Renal pelvis (tissue), 4 donors: ENCODE data around the gene CROCC2. TPM values are rescaled to one million over a fixed set of nuclear protein-coding genes. Genes with fewer than 3 reads are reported as not detected.

Experiments used
- DNase-seq: peaks from one replicate; pipeline ENCODE4 v3.0.0-alpha.2; 2013
- polyA plus RNA-seq, 3 donors: library from polyadenylated mRNA; unstranded; fragments of 120-200 nt; gene quantifications; one replicate each; pipeline ENCODE4 v1.2.1, GENCODE V29; 2013; ENCODE audit not compliant: insufficient read length in 3 of 3

The CROCC2 gene
- polyA plus RNA-seq, 3 donors = 0.04 to 0.07 (median 0.06) TPM

DNA sequence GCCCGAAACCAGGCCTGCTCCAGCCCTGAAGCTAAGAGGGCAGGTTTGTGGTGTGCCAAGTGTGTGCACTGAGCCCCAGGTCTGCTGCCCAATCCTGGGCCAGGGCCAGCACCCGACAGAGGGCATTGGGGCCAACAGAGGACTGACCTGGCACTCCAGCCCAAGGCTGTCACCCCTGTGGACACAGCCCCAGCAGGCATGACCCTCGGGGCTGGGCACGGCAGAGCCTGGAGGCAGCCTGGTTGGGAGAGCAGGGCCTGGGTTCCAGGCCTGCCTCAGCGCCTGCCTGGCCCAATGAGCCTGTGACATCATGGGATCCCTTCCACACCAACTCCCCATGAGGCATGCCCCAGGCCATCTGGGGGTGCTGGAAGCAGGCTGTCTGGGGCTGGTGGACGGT is 81.5 kb downstream of the CROCC2 start:
- DNase-seq = no peak

DNA sequence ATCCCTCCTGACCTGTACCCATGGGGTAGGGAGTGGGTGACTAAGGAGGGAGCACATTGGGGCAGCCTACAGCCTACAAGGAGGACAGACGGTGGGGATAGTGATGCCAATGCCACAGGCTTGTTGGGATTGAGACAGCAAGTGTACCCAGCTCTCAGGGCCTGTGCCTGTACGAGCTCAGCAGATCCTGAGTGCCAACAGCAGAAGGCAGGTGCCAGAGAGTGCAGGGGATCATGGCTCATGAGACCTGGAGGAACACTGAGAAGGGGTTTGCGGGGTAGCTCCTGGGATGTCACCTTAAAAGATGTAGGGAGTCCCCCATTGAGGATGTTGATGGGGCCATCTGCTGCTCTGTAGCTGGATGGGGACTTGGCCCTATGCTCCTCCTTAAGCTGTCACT is 82.0 kb downstream of the CROCC2 start:
- DNase-seq = no peak

DNA sequence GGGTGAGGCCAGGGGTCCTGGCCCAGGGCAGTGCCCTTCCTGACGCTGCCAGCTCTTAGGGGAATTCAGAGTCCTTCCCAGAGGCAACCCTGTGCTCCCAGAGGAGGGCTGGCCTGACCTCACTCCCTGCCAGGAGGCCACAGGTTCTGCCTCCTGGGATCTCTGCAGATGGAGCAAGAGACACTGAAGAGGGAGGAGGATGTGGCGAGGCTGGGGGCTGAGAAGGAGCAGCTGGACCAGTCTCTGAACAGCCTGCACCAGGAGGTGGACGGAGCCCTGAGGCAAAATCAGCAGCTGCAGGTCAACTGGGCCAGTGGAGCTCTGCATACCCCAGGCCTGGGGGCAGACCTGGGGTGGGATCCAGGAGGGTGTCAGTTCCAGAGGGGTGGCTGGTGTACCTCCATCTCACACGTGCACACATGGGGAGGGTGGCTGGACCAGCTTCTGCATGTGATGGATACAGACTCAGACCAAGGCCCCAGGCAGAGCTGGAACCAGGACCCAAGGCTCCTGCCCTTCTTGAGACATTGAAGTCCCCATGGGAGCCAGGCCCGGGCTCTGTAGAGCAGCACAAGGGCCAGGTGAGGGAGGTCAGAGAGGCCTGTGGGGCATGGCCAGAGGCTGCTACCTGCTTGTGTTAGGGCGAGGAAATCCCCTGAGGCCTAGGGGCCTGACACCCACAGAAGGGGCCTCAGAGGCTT is 82.6 kb downstream of the CROCC2 start:
- DNase-seq = no peak

DNA sequence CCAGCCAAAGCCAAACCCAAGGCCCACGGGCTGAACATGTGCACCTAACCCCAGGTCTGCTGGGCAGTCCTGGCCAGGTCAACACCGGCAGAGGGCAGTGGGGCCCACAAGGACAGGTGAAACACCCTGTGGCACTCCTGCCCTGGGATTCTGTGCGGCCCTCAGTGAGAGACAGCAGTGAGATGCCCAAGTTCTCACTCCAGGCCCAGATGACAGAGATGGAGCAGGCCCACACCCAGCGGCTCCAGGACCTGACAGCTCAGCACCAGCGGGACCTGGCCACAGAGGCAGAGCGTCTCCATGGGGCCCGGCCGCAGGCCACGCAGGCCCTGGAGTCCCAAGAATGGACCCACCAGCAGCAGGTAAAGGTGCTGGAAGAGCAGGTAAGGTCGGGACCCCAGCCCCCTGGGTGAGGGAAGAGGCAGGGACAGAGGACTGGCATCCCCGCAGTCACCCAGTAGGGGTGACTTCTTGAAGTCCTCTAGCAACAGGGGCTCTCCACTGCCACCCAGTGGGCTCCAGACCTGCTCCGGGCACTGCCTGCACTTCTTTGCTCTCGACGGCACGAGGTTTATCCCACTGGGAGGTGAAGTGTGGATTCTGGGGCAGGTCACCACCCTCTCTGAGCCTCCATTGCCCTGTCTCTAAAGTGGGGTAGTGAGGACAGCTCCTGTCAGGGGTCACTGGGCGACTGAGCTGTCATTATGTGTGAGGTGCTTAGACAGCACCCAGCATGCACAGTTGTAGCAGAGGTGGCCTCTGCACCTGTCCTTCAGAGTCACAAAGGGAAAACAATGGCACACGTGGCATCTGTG is 83.5 kb downstream of the CROCC2 start:
- DNase-seq = no peak

DNA sequence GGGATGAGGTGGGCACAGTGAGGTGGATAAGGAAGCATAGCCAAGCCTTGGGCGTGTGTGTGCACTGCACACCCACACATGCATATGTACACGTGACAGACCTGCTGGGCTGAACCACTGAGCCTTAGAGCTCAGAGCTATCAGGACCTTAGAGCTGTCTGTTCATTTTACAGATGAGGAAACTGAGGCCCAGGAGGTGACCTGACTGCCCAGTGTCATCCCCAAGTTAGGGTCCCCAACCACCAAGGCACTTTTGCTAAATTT is 84.1 kb downstream of the CROCC2 start:
- DNase-seq = no peak

DNA sequence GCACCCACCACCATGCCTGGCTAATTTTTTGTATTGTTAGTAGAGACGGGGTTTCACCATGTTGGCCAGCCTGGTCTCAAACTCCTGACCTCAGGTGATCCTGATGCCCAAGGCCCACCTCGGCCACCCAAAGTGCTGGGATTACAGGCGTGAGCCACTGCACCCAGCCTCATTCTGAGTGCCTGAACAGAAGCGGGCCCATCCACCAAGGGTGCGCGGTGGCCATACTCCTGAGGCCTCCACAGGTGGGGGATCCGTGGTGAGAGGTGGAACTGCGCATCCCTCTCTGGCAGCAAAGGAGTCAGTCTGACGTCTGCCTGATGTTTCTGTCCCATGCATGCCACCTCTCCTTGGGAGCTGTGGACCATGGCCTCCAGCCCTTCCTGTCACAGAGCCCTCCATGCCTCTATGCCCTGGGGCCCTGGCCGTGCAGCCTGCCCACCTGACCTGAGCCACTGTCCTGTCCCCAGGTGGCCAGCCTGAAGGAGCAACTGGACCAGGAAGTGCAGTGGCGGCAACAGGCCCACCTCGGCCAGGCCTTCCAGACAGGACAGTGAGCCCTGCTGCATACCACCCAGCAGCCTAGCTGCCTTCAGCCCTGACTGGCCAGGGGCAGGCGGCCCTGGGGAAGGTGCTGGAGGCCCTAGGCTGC is 84.7 kb downstream of the CROCC2 start:
- DNase-seq = no peak

DNA sequence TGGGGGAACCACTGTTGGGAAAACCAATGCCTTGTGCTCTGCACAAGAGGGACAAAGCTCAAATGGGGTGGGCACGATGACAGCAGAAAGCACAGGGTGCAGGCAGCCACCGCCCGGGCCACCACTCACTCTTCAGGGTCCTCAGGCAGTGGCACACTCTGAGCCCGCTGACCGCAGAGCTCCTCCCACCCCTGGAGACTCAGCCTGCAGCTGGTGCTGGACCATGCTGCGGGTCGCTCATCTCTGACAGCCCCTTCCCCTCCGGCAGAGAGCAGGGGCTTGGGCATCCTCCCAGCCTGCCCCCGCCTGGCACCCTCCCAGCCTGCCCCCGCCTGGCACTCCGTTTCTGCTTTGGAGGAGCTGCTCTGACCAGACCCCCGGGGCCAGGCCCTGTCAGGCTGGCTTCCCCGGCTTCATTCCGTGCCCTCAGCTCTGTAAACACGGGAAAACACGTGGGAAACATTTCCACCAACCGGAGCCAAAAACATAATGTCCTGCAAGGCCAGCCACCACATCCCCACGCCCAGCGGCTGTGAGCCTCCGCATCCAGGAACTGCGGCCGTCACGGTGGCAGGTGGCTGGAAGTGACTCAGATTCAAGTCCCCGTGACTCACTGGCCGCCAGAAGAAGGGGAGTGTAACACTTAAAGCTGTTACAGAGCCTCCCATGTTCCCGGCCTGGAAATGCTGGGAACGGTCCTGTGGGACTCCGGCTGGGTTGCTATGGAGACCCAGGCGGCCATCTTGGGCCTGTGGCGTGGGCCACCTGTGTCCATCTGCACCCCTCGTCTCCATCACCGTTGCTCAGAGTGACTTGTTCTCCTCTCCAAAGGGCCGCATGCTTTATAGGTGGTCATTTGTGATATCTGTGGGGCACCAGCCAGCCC is 85.5 kb downstream of the CROCC2 start:
- peak; percentile 52 for DNase-seq

DNA sequence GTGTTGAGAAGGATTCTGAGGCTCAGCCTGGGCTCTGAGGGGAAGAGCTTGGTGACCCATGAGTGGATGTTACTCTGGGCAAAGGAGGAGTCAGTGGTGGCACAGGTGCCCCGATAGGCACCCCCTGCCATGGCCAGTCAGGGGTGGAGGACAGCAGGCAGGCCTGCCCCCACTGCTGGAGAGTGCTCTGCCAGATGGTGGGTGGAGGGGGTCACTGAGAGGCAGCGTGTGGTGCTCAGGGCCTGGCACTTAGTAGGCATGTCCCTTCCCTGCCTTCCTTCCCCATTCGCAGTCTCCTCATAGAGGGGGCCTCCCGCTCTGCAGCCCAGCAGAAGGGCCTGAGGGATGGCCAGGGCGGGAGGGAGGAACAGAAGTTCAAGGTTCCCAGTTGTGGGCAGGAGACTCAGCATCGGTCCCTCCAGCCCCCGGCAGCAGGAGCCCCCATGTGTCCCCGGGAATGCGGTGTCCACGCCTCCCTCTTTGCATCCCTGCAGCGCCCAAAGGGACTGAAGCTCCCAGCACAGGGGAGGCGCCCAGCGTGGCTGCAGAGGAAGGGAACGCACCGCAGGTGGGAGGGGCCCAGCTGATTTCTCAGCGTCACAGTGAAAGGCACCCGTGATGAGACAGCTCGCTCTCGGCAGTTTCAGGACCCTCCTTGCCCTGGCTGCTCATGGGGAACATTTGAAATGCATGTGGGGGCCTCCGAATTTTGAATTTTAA is 86.6 kb downstream of the CROCC2 start:
- DNase-seq = no peak

DNA sequence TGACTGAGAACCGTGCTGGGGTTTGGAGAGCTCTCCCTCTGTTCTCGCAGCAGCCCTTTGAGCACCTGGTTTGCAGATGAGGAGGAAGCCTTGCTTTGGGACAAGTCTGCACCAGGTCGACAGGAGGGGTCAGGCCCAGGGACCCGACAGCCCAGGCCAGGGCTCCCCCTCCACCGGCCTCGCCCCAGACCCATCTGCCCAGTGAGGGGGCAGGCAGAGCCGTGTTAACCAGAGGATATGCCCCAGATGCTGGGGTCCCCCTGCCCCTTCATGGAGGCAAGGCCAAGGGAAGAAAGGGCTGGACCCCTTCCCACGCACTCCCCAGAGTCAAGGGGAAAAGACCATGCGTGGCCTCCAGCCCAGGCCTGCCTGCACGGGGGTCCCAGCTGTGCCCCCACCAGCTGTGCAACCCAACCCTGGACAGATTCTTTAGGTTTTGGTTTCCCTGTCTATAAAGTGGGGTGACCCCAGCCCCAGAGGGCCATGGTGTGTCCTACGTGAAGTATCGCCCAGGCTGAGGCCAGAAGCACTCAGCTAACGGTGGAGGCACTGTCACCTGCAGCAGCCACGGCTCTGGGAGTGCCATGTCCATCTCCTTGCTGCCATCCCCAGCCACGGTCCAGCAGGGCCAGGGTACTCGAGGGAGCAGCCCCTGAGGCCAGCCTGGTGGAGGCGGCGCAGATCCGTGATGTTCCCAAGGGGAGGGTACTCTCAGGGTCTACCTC is 87.5 kb downstream of the CROCC2 start:
- DNase-seq = no peak

DNA sequence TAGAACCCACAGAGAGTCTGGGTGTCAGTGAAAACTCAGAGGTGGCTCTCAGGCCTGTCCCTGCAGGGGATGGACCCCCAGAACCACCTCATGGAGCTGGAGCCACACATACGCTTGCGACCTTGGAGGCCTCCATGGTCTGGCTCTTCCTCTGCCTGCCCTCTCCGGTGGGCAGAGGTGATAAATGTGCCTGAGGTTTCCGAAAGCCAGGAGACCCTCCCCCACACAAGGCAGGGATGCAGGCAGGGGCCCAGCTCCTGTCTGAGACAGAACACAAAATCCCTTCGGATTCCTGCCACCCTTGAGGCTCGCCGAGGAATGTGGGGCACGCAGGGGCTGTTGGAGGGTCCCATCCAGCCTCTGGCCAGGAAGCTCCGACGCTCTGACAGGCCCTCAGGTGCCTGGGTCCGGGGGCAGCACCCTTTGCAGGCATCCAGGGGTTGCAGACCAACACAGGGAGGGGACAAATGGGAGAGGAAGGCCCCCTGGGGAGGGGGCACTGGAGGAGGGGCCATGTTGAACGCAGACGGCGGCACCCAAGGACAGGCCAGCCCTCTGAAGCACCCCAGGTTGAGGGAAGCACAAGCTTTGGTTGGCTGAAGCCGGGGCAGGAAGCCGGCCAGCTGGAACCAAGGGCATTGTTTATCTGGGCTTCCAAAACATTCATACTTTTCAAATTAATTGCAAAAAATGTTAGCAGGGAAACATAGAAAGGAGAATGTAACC is 88.2 kb downstream of the CROCC2 start:
- DNase-seq = no peak

DNA sequence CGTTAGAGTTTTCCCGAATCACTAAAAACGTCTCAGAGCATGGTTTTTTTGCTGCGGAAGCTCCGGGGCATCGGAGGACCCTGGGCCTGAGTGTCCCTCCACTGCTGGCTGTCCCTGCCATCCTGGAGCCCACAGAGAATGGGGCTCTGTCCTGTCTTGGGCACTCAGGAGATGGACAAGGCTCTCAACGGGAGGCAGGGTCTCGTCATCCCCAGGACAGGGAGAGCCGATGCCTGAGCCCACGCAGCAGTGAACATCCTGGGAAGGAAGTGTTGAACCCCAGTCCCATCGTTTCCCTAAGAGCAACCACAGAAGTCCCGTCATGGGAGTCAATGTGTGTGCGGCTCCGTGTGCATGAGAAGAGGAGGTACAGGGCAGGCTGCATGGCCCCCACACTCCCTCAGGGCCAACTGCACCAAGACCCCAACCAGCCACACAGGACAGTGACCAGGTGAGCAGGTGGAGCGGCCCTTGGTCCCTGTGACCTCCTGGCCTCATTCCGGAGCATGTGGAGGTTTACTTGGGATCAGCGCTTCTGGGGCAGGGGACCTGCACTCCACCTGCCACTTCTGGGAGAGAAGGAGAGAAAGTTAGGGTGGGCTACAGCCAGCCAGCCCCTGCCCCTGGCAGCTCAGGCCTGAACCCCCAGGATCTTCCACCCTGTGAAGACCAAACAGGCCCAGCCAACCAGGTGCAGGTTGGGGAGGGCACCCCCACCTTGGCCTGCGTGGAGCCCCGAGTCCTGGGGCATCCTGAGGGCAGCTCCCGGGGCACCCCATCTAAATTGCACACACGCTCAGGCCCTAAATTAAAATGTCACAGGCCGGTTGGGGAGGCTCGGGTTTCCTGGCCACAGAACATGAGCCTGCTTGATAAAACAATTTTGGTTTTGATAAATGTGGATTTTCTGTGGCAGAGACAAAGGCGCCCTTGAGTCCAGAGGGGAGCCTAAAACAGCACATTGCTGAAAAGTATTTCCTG is 89.2 kb downstream of the CROCC2 start:
- DNase-seq = no peak

DNA sequence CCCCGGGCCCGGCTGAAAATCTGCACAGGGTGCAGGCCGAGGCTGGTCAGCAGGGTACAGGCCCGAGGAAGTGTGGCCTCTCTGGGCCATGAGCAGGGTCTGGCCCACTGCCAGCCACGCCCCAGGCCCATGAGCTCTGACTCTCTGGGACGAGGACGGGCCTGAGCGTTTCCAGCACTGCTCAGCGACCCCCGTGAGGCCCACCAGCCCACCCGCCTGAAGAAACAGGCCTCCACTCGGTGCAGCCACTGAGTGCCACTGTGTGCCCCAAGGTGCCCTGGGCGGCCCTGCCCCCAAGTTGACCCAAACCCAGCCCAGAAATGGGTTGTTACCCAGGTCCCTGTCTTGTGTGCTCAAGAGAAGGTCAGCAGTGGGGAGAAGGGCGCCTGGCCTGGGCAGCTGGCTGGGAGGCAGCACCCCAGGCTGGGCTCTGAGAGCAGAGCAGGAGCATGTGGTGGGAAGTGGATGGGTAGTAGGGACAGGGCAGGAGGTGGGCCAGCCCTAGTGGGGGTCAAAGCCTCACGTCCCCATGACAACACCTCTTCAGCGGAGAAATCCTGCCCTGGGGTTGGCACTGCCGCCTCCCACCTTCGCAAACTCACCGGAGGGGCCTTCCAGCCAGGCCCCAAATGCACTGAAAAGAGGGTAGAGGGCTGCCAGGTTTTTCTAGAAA is 90.2 kb downstream of the CROCC2 start:
- DNase-seq = no peak

DNA sequence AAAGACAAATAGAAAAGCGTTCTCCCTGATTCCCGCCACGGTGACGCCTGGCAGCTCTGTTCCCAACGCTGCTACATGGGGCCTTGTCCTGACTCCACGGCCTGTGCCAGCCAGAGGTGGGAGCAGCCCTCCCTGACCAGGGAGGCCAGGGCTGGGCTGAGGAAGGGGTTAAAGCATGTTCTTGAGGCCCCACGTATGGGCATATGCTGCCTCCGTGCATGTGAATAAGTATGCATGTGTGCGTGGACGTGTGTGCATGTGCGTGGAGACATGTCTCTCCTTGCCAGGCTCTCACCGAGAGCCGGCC is 90.7 kb downstream of the CROCC2 start:
- DNase-seq = no peak

DNA sequence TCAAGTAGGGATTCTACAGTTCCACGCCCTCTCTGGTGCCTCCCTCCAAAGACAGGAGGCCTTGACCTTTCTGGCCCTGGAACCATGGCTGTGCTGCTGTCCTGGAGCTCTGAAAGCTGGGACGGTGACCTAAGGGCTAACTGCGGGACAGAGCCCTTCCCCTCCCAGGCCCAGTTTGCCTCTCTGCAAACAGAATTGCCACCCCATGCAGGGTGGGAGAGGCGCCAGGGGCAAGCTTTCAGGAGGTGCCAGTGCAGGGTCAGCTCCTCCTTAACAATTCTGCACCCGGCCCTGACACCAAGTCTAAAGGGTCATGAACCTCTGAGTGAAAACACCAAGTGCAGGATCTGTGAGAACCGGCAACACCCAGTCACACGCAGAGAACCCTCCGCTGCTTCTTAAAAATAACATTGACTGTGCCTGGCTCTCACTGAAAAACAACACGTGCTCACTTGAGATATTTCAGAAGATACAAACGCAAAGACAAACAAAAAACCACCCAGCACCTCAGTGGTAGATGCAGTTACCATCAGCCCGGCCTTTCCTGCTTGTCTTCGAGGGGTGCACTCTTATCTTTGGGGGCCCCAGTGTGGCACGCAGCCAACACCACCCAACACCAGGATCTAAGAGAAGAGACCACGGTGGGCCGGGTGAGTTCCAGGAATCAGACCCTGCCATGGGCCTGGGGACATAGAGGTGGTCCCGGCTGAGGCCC is 91.2 kb downstream of the CROCC2 start:
- no peak for DNase-seq

DNA sequence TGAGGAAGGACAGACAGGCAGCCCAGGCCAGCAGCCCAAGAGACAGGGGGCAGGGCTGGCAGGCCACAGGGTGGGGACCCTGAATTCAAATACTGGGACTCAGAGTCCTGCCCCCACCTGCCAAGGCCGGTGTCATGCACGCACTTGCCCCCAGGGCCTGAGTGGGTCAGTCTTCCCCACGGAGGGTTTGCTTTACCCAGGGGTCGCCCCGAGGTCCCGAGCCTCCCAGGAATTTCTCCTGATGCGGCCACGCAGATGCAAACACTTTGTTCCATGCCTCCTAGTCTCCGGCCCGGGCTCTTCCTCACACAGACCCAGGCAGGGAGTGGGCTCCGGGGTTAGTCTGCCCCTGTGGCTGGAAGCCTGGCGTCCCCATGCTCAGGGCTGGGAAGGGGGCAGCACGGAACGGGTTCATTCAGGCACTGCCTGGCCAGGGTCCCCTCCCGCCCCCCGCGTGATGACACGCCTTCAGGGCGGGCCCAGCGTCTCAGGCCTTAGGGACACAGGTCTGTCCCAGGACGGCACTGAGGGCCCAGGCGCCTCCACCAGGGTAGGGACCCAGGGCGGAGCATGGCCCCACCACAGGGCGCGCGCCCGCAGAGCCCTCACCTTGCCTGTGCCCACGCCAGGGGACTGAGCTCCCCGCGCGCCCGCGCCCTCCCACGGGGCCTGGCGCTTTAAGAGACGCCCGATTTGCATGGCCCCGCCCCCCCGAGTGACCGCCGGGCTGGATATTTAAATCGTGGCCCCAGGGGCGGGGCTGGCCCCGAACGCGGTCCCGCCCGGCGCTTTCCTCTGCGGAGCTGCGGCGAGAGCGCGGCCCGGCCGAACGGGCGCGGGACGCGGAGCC is 91.9 kb downstream of the CROCC2 start, which contains the start of gene SNED1:
SNED1 (plus strand) TSS at position 763 of the 850 bp plus-strand sequence. CDS start 220 bp downstream, outside the sequence.
- peak; percentile 86 for DNase-seq

DNA sequence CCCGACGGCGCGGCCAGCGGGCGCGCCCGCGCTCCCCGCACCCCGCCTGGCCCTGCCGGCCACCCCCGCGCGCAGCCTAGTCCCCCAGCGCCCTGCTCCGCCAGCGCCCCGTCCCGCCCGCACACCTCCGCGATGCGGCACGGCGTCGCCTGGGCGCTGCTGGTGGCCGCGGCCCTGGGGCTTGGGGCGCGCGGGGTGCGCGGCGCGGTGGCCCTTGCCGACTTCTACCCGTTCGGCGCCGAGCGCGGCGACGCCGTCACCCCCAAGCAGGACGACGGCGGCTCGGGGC is 92.5 kb downstream of the CROCC2 start:
- DNase-seq = no peak
